ENCODE measurements around the gene FLRT1.

Gene FLRT1

GRCh38 chr11:64035576-64035975 lies at the start of gene FLRT1:
TSS of gene FLRT1 (plus strand) at chr11:64035931. CDS start at chr11:64116268, 80,337 bp downstream.
- DNase-seq (ENCODE audit: low spot score), result no peak

GRCh38 chr11:63986156-63986931 lies 49.4 kb upstream of the FLRT1 start, which contains the start of gene OTUB1:
TSS of gene OTUB1 (plus strand) at chr11:63986438. CDS start at chr11:63986457, 19 bp downstream.
- DNase-seq (ENCODE audit: low spot score), result peak; percentile 94

DNA sequence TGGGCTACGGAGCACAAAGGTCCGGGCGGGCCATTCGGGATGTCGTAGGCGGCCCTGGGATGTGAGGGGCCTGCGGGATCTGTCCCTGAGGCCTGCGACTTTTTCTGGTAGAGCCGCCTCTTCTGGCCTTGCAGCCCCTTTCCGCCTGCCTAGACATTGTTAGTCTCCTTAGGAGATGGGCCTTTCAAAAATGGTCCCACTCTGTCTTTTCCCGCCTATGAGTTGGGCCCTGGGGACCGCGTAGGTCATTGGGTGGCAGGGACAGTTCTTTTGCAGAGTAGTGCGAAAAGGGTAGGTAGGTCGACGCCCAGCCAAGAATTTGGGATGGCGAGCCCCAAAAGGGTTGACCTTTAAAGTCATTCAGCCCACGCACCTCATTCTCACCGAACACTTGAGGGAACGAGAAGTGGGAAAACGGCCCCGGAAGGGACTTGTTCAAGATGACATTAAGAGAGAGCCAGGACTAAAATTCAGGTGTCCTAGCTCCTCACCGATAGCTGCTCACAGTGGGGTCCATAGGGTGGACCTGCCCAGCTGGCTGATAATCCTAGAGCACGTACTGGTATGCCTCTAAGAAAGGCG lies 48.7 kb upstream of the FLRT1 start:
- DNase-seq (ENCODE audit: low spot score), result no peak

DNA sequence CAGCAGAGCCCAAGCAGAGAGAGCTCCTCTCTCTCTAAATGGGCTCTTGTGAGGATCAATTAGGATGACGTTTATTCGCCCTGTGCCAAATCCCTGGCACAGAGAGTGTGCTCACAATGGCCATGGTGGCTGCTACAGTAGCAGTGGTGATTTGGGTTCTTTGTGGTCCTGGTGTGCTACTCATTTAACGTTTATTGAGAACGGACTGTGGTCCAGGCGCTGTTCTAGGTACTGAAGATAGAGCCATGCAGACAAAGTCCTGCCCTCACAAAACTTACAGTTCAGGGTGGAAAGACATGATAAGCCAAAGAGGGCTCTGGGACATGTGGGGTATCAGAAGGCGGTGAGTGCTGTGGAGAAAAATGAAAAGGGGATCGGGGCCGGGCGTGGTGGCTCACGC lies 44.2 kb upstream of the FLRT1 start:
- DNase-seq (ENCODE audit: low spot score), result no peak

GRCh38 chr11:63993100-63993499 lies 42.6 kb upstream of the FLRT1 start:
- DNase-seq (ENCODE audit: low spot score), result no peak

DNA sequence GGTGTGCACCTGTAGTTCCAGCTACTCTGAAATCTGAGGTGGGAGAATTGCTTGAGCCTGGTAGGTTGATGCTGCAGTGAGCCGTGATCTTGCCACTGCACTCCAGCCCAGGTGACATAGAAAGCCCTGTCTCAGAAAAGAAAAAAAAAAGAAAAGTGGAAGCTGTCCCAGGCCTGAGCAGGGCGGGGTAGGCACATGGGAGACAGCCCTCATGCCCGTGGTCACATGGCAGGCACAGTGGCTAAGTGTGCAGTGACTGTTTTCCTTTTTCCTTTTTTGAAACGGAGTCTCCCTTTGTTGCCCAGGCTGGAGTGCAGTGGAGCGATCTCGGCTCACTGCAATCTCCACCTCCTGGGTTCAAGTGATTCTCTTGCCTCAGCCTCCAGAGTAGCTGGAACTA lies 41.7 kb upstream of the FLRT1 start:
- no peak for DNase-seq (ENCODE audit: low spot score)

- DNase-seq (ENCODE audit: low spot score), result no peak
These were observed 39.2 kb upstream of the FLRT1 start for GRCh38 chr11:63996512-63996911.

GRCh38 chr11:63997104-63997700 lies 38.5 kb upstream of the FLRT1 start:
- DNase-seq (ENCODE audit: low spot score), result no peak

GRCh38 chr11:63997801-63998337 lies 37.9 kb upstream of the FLRT1 start:
- no peak for DNase-seq (ENCODE audit: low spot score)

- no peak for DNase-seq (ENCODE audit: low spot score)
These were observed 37.0 kb upstream of the FLRT1 start for GRCh38 chr11:63998558-63999348.

DNA sequence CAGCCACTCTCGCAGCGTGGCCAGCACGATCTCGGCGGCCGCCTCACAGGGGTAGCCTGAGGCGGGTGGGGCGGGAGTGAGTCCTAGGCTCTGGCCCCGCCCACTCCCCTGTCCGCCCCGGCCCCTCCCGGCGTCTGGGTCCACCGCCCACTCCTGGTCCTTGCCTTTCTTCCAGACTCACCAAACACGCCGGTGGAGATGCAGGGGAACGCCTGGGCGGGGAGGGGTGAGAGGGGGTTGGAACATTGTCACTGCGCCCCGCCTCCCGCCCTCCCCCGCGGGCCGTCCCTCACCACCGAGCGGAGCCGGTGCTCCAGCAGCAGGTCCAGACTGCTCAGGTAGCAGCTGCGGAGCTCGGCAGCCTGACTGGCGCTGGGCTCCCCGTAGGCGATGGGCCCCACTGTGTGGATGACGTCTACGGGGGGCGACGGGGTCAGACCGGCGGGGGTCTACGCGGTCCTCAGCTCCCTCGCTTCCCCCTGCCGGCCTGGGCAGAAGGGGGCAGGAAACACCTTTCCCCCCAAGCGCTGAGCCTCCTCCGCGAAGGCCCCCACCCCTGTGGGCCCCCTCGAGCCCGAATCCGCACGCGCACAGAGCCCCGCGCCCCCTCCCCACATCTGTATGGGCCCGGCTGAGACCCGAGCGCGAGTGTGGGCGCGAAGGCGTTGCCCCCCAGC lies 36.2 kb upstream of the FLRT1 start:
- DNase-seq (ENCODE audit: low spot score), result no peak

GRCh38 chr11:64000026-64000739 lies 35.5 kb upstream of the FLRT1 start:
- no peak for DNase-seq (ENCODE audit: low spot score)

DNA sequence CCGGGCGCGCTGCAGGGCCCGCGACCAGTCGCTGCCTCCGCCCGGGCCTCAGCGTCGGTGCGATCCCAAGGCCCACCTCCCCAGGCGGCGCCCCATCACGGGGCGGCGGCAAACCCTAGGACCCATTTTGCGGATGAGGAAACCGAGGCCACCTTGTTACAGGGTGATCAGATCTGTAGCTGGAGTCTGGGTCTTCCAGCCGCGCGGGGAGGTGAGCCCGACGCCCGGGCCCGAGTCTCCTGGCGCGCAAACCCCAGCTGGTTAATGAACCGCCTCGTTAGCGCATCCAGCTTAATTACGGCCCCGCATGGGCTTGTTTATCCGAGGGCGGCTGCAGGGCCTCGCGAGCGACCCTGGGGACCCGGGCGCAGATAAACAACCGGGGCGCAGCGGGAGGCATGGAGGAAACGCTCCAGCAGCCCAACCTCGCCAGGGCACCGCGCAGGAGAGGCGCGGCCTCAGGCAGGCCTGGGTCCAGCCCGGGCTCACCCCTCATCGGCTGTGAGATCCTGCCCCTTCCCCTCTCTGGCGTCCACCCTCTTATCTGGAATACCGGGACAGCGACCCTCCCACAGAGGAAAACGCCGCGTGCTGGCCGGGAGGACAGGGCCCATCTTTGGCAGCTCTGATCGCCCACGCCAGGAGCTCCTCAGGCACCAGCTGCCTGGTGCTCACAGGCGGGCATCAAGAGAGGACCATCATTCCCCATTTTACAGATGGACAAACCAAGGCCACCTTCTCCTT lies 34.8 kb upstream of the FLRT1 start:
- DNase-seq (ENCODE audit: low spot score), result no peak

- DNase-seq (ENCODE audit: low spot score), result no peak
These were observed 34.0 kb upstream of the FLRT1 start for GRCh38 chr11:64001484-64002420.

DNA sequence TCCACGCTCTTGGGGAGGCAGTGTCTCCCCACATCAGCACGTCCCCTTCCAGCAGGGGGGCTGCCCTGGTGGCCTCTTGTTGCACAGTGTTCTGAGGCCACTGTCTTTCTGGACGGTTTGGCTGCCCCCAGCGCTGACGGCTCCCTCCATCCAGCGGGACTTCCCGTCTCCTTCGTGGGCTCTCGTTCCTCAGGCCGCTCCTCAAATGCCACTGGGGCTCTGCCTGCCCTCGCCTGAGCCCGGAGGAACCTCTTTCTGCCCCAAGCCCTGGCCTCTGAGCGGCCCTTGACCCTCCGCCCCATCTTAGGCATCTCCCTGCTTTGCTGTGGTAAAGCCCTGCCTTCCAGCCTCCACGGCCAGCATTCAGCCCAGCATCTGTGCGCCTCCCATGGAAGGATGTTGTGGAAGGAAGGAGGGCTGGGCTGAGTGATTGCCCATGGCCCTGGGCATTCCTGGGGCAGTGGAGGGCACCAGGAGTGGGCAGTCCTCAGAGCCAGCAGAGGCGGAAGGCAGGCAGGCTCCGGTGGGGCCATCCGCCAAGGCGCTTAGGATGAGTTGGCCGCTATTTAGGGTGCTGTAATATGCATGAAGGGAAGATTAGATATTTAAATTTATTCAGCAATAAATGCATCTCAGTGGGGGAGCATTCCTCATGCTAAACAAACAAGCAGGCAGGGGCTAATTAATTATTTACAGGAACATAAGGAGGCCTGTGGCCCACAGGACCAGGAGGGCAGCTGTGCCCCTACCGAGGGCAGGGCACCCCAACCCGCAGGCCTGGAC lies 31.7 kb upstream of the FLRT1 start:
- no peak for DNase-seq (ENCODE audit: low spot score)

- no peak for DNase-seq (ENCODE audit: low spot score)
These were observed 31.1 kb upstream of the FLRT1 start for GRCh38 chr11:64004590-64004984.

- no peak for DNase-seq (ENCODE audit: low spot score)
These were observed 30.0 kb upstream of the FLRT1 start for GRCh38 chr11:64005691-64006090.

GRCh38 chr11:64006398-64006797 lies 29.3 kb upstream of the FLRT1 start:
- no peak for DNase-seq (ENCODE audit: low spot score)

All from LoVo (cell line).